ENCODE data around the gene IPCEF1.
A peak's percentile ranks its signal among the peaks of the same experiment; 100 is the strongest.

The IPCEF1 gene

GRCh38 chr6:154289818-154290508 lies 66.6 kb downstream of the IPCEF1 start:
- DNase-seq: no peak

GRCh38 chr6:154285826-154286225 lies 70.8 kb downstream of the IPCEF1 start:
- DNase-seq: no peak

- DNase-seq: no peak
Measured at GRCh38 chr6:154284313-154284853, 72.2 kb downstream of the IPCEF1 start.

GRCh38 chr6:154280521-154280920 lies 76.1 kb downstream of the IPCEF1 start:
- no peak for DNase-seq

- DNase-seq: no peak
Measured at GRCh38 chr6:154277629-154278017, 79.0 kb downstream of the IPCEF1 start.

- DNase-seq: no peak
Measured at GRCh38 chr6:154276810-154277628, 79.6 kb downstream of the IPCEF1 start.

GRCh38 chr6:154274168-154274567 lies 82.4 kb downstream of the IPCEF1 start:
- no peak for DNase-seq

GRCh38 chr6:154268486-154268885 lies 88.1 kb downstream of the IPCEF1 start:
- no peak for DNase-seq

- DNase-seq: peak; percentile 41
Measured at GRCh38 chr6:154267508-154268106, 89.0 kb downstream of the IPCEF1 start.

- no peak for DNase-seq
Measured at GRCh38 chr6:154266560-154267099, 90.0 kb downstream of the IPCEF1 start.

- no peak for DNase-seq
Measured at GRCh38 chr6:154261688-154262397, 94.8 kb downstream of the IPCEF1 start.

- no peak for DNase-seq
Measured at GRCh38 chr6:154258064-154258757, 98.4 kb downstream of the IPCEF1 start.

- DNase-seq: no peak
Measured at GRCh38 chr6:154257067-154257466, 99.5 kb downstream of the IPCEF1 start.

- peak; percentile 32 for DNase-seq
Measured at GRCh38 chr6:154252678-154253077, 103.9 kb downstream of the IPCEF1 start.

- DNase-seq: peak; percentile 53
Measured at GRCh38 chr6:154251116-154251515, 105.5 kb downstream of the IPCEF1 start.

- DNase-seq: peak; percentile 30
Measured at GRCh38 chr6:154249499-154250298, 106.9 kb downstream of the IPCEF1 start.

- peak; percentile 58 for DNase-seq
Measured at GRCh38 chr6:154247119-154247861, 109.3 kb downstream of the IPCEF1 start.

- peak; percentile 19 for DNase-seq
Measured at GRCh38 chr6:154246723-154247118, 109.9 kb downstream of the IPCEF1 start.

GRCh38 chr6:154245506-154245905 lies 111.1 kb downstream of the IPCEF1 start:
- DNase-seq: no peak
